H1 (cell line): ENCODE results near the gene ELOA2. TPM values are rescaled to one million over a fixed set of nuclear protein-coding genes. Genes with fewer than 3 reads are reported as not detected.

Experiments used
- CTCF ChIA-PET: fragments of 300-600 bp; sonication (Branson Sonifier 250); formaldehyde crosslinking; loops from one replicate; lab custom pipeline; 2021; ENCODE audit not compliant: partially characterized antibody; lab: Charles Lee
- POLR2A ChIA-PET: fragments of 300-600 bp; sonication (Branson Sonifier 250); formaldehyde crosslinking; loops from one replicate; lab custom pipeline; 2021; ENCODE audit warnings: inconsistent platforms; ENCODE audit not compliant: partially characterized antibody; lab: Charles Lee
- DNase-seq, 2 experiments: peaks; one replicate each; pipeline versions ENCODE4 v3.0.0 to v3.0.0-alpha.2; 2010 to 2022; ENCODE audit warnings: low spot score in 2 of 2, low read depth in 1 of 2, mixed read lengths in 1 of 2
- FAIRE-seq: peaks from 2 replicates; lab custom pipeline; 2011; peaks lifted over from hg19 to GRCh38; lab: Jason Lieb, UNC
- H2AFZ ChIP-seq: 2 replicates; pipeline ENCODE4 v1.8.1; 2012; ENCODE audit warnings: low read length, inconsistent platforms
- H2AK5ac ChIP-seq: 2 replicates; pipeline ENCODE4 v1.6.1; 2013; ENCODE audit warnings: low read depth, low read length
- H2BK120ac ChIP-seq: replicated peaks from 2 replicates; pipeline ENCODE3; 2013; ENCODE audit warnings: low read depth, low read length, inconsistent platforms
- H2BK12ac ChIP-seq: 2 replicates; pipeline ENCODE4 v1.6.1; 2013; ENCODE audit warnings: low read depth, low read length
- H2BK15ac ChIP-seq: 2 replicates; pipeline ENCODE4 v1.6.1; 2013; ENCODE audit warnings: low read length
- H2BK20ac ChIP-seq: 2 replicates; pipeline ENCODE4 v1.6.1; 2013; ENCODE audit warnings: low read length
- H2BK5ac ChIP-seq: 2 replicates; pipeline ENCODE4 v1.6.1; 2013; ENCODE audit warnings: low read depth, low read length
- H3K14ac ChIP-seq: 2 replicates; pipeline ENCODE4 v1.6.1; 2013; ENCODE audit warnings: inconsistent platforms; ENCODE audit not compliant: insufficient read length
- H3K18ac ChIP-seq: 2 replicates; pipeline ENCODE4 v1.6.1; 2013; ENCODE audit warnings: low read length; ENCODE audit errors: extremely low read depth
- H3K23ac ChIP-seq: 2 replicates; pipeline ENCODE4 v1.6.1; 2013; ENCODE audit warnings: inconsistent platforms; ENCODE audit not compliant: insufficient read length
- H3K23me2 ChIP-seq: 2 replicates; pipeline ENCODE4 v1.6.1; 2013; ENCODE audit warnings: low read depth, low read length
- H3K27ac ChIP-seq: 2 replicates; pipeline ENCODE4 v1.6.1; 2011; ENCODE audit warnings: low read depth, low read length, inconsistent platforms
- H3K27me3 ChIP-seq, 4 experiments: replicated peaks in 1 of 4; 1 replicate in 1 of 4; 2 replicates in 3 of 4; pipeline versions ENCODE4 v1.6.1 to v1.8.1; 2011 to 2013; ENCODE audit warnings: low read length in 3 of 4, mild to moderate bottlenecking in 3 of 4, inconsistent platforms in 2 of 4, mixed read lengths in 2 of 4, moderate library complexity in 1 of 4; ENCODE audit not compliant: control insufficient read depth in 3 of 4, insufficient read depth in 3 of 4; ENCODE audit errors: extremely low read depth in 1 of 4
- H3K36me3 ChIP-seq, 4 experiments: 2 replicates each; pipeline versions ENCODE4 v1.6.1 to v1.8.1; 2011 to 2013; ENCODE audit warnings: mild to moderate bottlenecking in 4 of 4, low read length in 3 of 4, moderate library complexity in 2 of 4, control low read depth in 1 of 4, inconsistent platforms in 1 of 4; ENCODE audit not compliant: insufficient read depth in 4 of 4, control insufficient read depth in 2 of 4
- H3K4ac ChIP-seq: replicated peaks from 2 replicates; pipeline ENCODE3; 2013; ENCODE audit warnings: low read length, low read depth, mixed read lengths, inconsistent platforms; ENCODE audit not compliant: insufficient read length
- H3K4me1 ChIP-seq, 4 experiments: replicated peaks in 1 of 4; 1 replicate in 1 of 4; 2 replicates in 3 of 4; pipeline versions ENCODE4 v1.6.1 to v1.8.1; 2011 to 2013; ENCODE audit warnings: low read length in 3 of 4, inconsistent platforms in 2 of 4, mixed read lengths in 1 of 4; ENCODE audit not compliant: insufficient read depth in 4 of 4, control insufficient read depth in 3 of 4
- H3K4me2 ChIP-seq, 2 experiments: 2 replicates each; pipeline versions ENCODE4 v1.6.1 to v1.8.1; 2011 to 2013; ENCODE audit warnings: low read depth in 2 of 2, low read length in 2 of 2, control low read depth in 1 of 2, inconsistent platforms in 1 of 2, mild to moderate bottlenecking in 1 of 2; ENCODE audit not compliant: insufficient read depth in 1 of 2
- H3K4me3 ChIP-seq, 4 experiments: fragments of 200-600, 300-600 bp in 1 of 4; sonication (generic), shearing (Covaris generic), sonication (Bioruptor Twin) in 1 of 4; 2 replicates each; pipeline versions ENCODE4 v1.5.1 to v1.8.1; 2011 to 2016; ENCODE audit warnings: low read length in 4 of 4, low read depth in 3 of 4, control low read depth in 2 of 4, inconsistent platforms in 2 of 4, mild to moderate bottlenecking in 2 of 4, mixed read lengths in 1 of 4, moderate library complexity in 1 of 4; ENCODE audit not compliant: insufficient read depth in 2 of 4; ENCODE audit errors: extremely low read depth in 1 of 4
- H3K56ac ChIP-seq: replicated peaks from 2 replicates; pipeline ENCODE3; 2013; ENCODE audit warnings: low read depth, mild to moderate bottlenecking, mixed read lengths, low read length, inconsistent platforms; ENCODE audit not compliant: insufficient read length
- H3K79me1 ChIP-seq: 2 replicates; pipeline ENCODE4 v1.6.1; 2013; ENCODE audit warnings: low read depth, low read length, control low read depth
- H3K79me2 ChIP-seq, 2 experiments: 2 replicates each; pipeline versions ENCODE4 v1.6.1 to v1.8.1; 2012 to 2013; ENCODE audit warnings: low read length in 2 of 2, mild to moderate bottlenecking in 2 of 2, inconsistent platforms in 1 of 2; ENCODE audit not compliant: insufficient read depth in 2 of 2, control insufficient read depth in 1 of 2
- H3K9ac ChIP-seq, 4 experiments: replicated peaks in 1 of 4; 1 replicate in 1 of 4; 2 replicates in 3 of 4; pipeline versions ENCODE4 v1.6.1 to v1.8.1; 2011 to 2013; ENCODE audit warnings: low read depth in 3 of 4, low read length in 3 of 4, control low read depth in 2 of 4, mild to moderate bottlenecking in 2 of 4, moderate library complexity in 2 of 4, inconsistent platforms in 1 of 4; ENCODE audit errors: extremely low read depth in 1 of 4
- H3K9me3 ChIP-seq, 2 experiments: 2 replicates each; pipeline versions ENCODE4 v1.6.1 to v1.8.1; 2012 to 2013; ENCODE audit warnings: mild to moderate bottlenecking in 2 of 2, moderate library complexity in 2 of 2, control low read depth in 1 of 2, inconsistent platforms in 1 of 2, low read depth in 1 of 2, low read length in 1 of 2, mixed read lengths in 1 of 2; ENCODE audit not compliant: insufficient read depth in 2 of 2
- H4K20me1 ChIP-seq, 2 experiments: replicated peaks in 1 of 2; 2 replicates each; pipeline versions ENCODE3 to v1.8.1; 2011 to 2013; ENCODE audit warnings: inconsistent platforms in 2 of 2, low read length in 2 of 2, mild to moderate bottlenecking in 1 of 2; ENCODE audit not compliant: insufficient read depth in 2 of 2, control insufficient read depth in 1 of 2
- H4K5ac ChIP-seq: 2 replicates; pipeline ENCODE4 v1.6.1; 2013; ENCODE audit warnings: low read length, low read depth, mixed read lengths, inconsistent platforms; ENCODE audit not compliant: insufficient read length
- H4K8ac ChIP-seq: 2 replicates; pipeline ENCODE4 v1.8.0; 2013; ENCODE audit warnings: mild to moderate bottlenecking, moderate library complexity, low read length, inconsistent platforms; ENCODE audit not compliant: insufficient read depth; ENCODE audit errors: extremely low read depth
- H4K91ac ChIP-seq: replicated peaks from 2 replicates; pipeline ENCODE3; 2013; ENCODE audit warnings: low read length, mixed read lengths, inconsistent platforms; ENCODE audit not compliant: insufficient read length
- BACH1 ChIP-seq: IDR thresholded peaks from 2 replicates; pipeline ENCODE4 v1.6.1; 2012; ENCODE audit warnings: low read length, improper control_type of control experiment
- TAF1 ChIP-seq: IDR thresholded peaks from 2 replicates; pipeline ENCODE4 v1.6.1; 2011; ENCODE audit warnings: mild to moderate bottlenecking, low read depth, low read length
- TEAD4 ChIP-seq: IDR thresholded peaks from 2 replicates; pipeline ENCODE4 v1.6.1; 2012; ENCODE audit warnings: low read depth, low read length, inconsistent platforms, mixed read lengths
- WGBS, 2 experiments: shearing (Covaris generic) in 1 of 2; methylation state at CpG; one replicate each; pipeline versions ENCODE4 v1.1.6 to v1.1.7; 2013 to 2015; ENCODE audit warnings: low lambda C conversion rate in 2 of 2, mixed read lengths in 2 of 2, inconsistent platforms in 1 of 2, low coverage in 1 of 2, missing lambda C conversion rate in 1 of 2; ENCODE audit not compliant: insufficient replicate concordance in 2 of 2, insufficient coverage in 1 of 2, insufficient read length in 1 of 2; ENCODE audit errors: extremely low coverage in 1 of 2, missing lambda C conversion rate in 1 of 2; 5-methylcytosine and 5-hydroxymethylcytosine counted together
- polyA plus RNA-seq, 7 experiments: library from polyadenylated mRNA; depleted of rRNA in 3 of 7; stranded (reverse) in 5 of 7; unstranded in 2 of 7; fragments of >200 nt in 5 of 7; fragments of 200-250 nt in 2 of 7; gene quantifications; 1 replicate in 5 of 7; 2 replicates in 1 of 7; 4 replicates in 1 of 7; pipeline versions ENCODE4 v1.2.1 to v1.2.3, GENCODE V29; 2011 to 2013; ENCODE audit warnings: missing spikeins in 2 of 7, mixed read lengths in 2 of 7
- total RNA-seq: library from RNA; stranded (reverse); fragmentation: NEBNext Ultra II Directional; extraction: Animal tissue kit (Norgen Biotek cat#: 25700); gene quantifications from 2 replicates; pipeline ENCODE4 v1.2.1, GENCODE V29; 2021

The ELOA2 gene
- total and polyA plus RNA-seq, 2 of the 8 experiments (the other 6 are each of a cell fraction or from before 2014, with no cell fraction given), result not detected

GRCh38 chr18:47080872-47081271 lies 45.5 kb upstream of the ELOA2 start:
- DNase-seq (no peak), FAIRE-seq (no peak)
- Histone ChIP-seq H3K23ac (no peak overlapping the region), H3K79me1 (no peaks in the 10 kb centered on the region), H3K4ac (no peak overlapping the region), H4K5ac (no peak overlapping the region), H2BK5ac (no peak overlapping the region), H2AFZ (no peak overlapping the region), H4K20me1 (peaks cover 0 to 2% of the 10 kb centered on the region in 2 experiments), H3K18ac (no peak overlapping the region), H3K23me2 (no peaks in the 10 kb centered on the region), H2BK20ac (no peak overlapping the region), H2AK5ac (no peak overlapping the region), H2BK120ac (no peak overlapping the region), H3K4me2 (no peak overlapping the region), H3K4me1 (peaks cover 0 to 2% (median 0%) of the 10 kb centered on the region in 4 experiments; a peak in 2 of 7 replicates), H3K4me3 (no peak overlapping the region), H3K9ac (no peak overlapping the region), H3K9me3 (no peaks in the 10 kb centered on the region), H4K8ac (no peak overlapping the region), H2BK12ac (no peak overlapping the region), H3K27ac (no peak overlapping the region), H3K79me2 (no peaks in the 10 kb centered on the region), H3K56ac (no peak overlapping the region), H2BK15ac (no peak overlapping the region), H4K91ac (no peak overlapping the region), H3K27me3 (no peaks in the 10 kb centered on the region), H3K36me3 (0 out of 8 replicates have a peak, but pooled peaks cover 0 to 2% (median 0%) of the 10 kb centered on the region in 4 experiments), H3K14ac (no peak overlapping the region)
- ChIA-PET POLR2A (no interaction called here), CTCF (interaction anchor here (1.4 kb wide), 1 partner anchor 19 kb away, joined by 7 read pairs; no protein-coding TSS in a partner anchor)
- TF ChIP-seq BACH1, result no peak
- no peak for TF ChIP-seq TEAD4
- TF ChIP-seq TAF1, result no peak
- 90 to 100% methylated on average over 1 to 2 of the region's 2 CpGs for WGBS, 2 experiments
